Astrocyte of the cerebellum (primary cell): ENCODE measurements around the gene DAB2.
A peak's percentile ranks its signal among the peaks of the same experiment; 100 is the strongest.

ENCODE experiments used
- DNase-seq: peaks from one replicate; pipeline ENCODE4 v3.0.0-alpha.2; 2011; ENCODE audit warnings: low read depth
- H3K4me3 ChIP-seq: 2 replicates; pipeline ENCODE4 v1.5.1; 2011; ENCODE audit warnings: mild to moderate bottlenecking, low read depth, low read length, moderate library complexity
- CTCF ChIP-seq: IDR thresholded peaks from 2 replicates; pipeline ENCODE4 v1.5.1; 2012; ENCODE audit warnings: low read length, low read depth, moderate library complexity, mild to moderate bottlenecking; ENCODE audit errors: missing control alignments
- in situ Hi-C: cut with HindIII; loops from 2 replicates; pipeline ENCODE4 v1.10.0; 2017; ENCODE audit warnings: low sequenced_read_pairs

DAB2 gene

GRCh38 chr5:39427229-39427628 lies 2.4 kb upstream of the DAB2 start:
- no peak overlapping the region for H3K4me3 ChIP-seq
- DNase-seq, result no peak
- in situ Hi-C loops, result no loop called here
- TF ChIP-seq CTCF, result no peak

GRCh38 chr5:39426746-39427105 lies 1.9 kb upstream of the DAB2 start:
- no peak for DNase-seq
- no peak overlapping the region for H3K4me3 ChIP-seq
- in situ Hi-C loops, result no loop called here
- TF ChIP-seq CTCF, result no peak

- H3K4me3 ChIP-seq, result no peak overlapping the region
- DNase-seq, result no peak
- no peak for TF ChIP-seq CTCF
- in situ Hi-C loops, result no loop called here
Observed at GRCh38 chr5:39426051-39426745, 1.4 kb upstream of the DAB2 start.

- in situ Hi-C loops, result loop anchor here (5.0 kb wide), 2 partner anchors 59 to 119 kb away; no protein-coding TSS in a partner anchor
- TF ChIP-seq CTCF, result no peak
- DNase-seq, result no peak
- peak overlapping the region; percentile 87 for H3K4me3 ChIP-seq
Observed at GRCh38 chr5:39423331-39423751, 1.4 kb downstream of the DAB2 start.

- H3K4me3 ChIP-seq, result peak overlapping the region; percentile 87
- no peak for DNase-seq
- no peak for TF ChIP-seq CTCF
- in situ Hi-C loops, result loop anchor here (5.0 kb wide), 2 partner anchors 59 to 119 kb away; no protein-coding TSS in a partner anchor
Observed at GRCh38 chr5:39422728-39423285, 2.0 kb downstream of the DAB2 start.

- in situ Hi-C loops, result loop anchor here (5.0 kb wide), 2 partner anchors 60 to 120 kb away; no protein-coding TSS in a partner anchor
Observed at GRCh38 chr5:39422036-39422606, 2.7 kb downstream of the DAB2 start.

More at GRCh38 chr5:39422036-39422606, 2.7 kb downstream of the DAB2 start:
- DNase-seq, result no peak
- no peak for TF ChIP-seq CTCF
- H3K4me3 ChIP-seq, result peak overlapping the region; percentile 87
